IMR-90 (cell line): ENCODE measurements around the gene SDK1. TPM values are rescaled to one million over a fixed set of nuclear protein-coding genes. Genes with fewer than 3 reads are reported as not detected.

Experiments
- ATAC-seq: fragments of 200-7000 bp; cut with Tn5 transposase; 2 replicates; pipeline ENCODE4 v1.9.1; 2020; ENCODE audit warnings: low read depth, mild to moderate bottlenecking, moderate library complexity
- BruUV-seq: library from RNA; stranded (reverse); fragments of 400-500 nt; replicated peaks from 2 replicates; lab custom pipeline; 2021; lab: Mats Ljungman, UMichigan
- CTCF ChIA-PET: fragments of 300-600 bp; formaldehyde crosslinking; extraction: SDS; loops from one replicate; lab custom pipeline; 2021; ENCODE audit warnings: antibody characterized with exemption; lab: Yijun Ruan, JAX
- POLR2A ChIA-PET: fragments of 300-600 bp; sonication (Branson Sonifier 250); formaldehyde crosslinking; loops from one replicate; lab custom pipeline; 2022; ENCODE audit warnings: antibody characterized with exemption; ENCODE audit not compliant: unreplicated experiment; lab: Charles Lee
- DNase-seq: peaks from one replicate; pipeline ENCODE4 v3.0.0; 2013
- H2AFZ ChIP-seq: replicated peaks from 2 replicates; pipeline ENCODE3; 2013; ENCODE audit warnings: low read length, mild to moderate bottlenecking; ENCODE audit not compliant: poor library complexity
- H2AK5ac ChIP-seq: 2 replicates; pipeline ENCODE4 v1.6.1; 2013; ENCODE audit warnings: low read depth, low read length, inconsistent platforms
- H2AK9ac ChIP-seq: replicated peaks from 2 replicates; pipeline ENCODE3; 2013; ENCODE audit warnings: mild to moderate bottlenecking, low read depth, low read length, moderate library complexity; ENCODE audit not compliant: poor library complexity
- H2BK120ac ChIP-seq: 2 replicates; pipeline ENCODE4 v1.6.1; 2013; ENCODE audit warnings: low read depth, low read length, inconsistent platforms
- H2BK15ac ChIP-seq: 3 replicates; pipeline ENCODE4 v1.6.1; 2013; ENCODE audit warnings: low read depth, low read length, inconsistent platforms
- H2BK20ac ChIP-seq: 2 replicates; pipeline ENCODE4 v1.6.1; 2013; ENCODE audit warnings: low read depth, mild to moderate bottlenecking, inconsistent platforms, low read length, moderate library complexity
- H2BK5ac ChIP-seq: 2 replicates; pipeline ENCODE4 v1.6.1; 2013; ENCODE audit warnings: mild to moderate bottlenecking, low read depth, low read length, inconsistent platforms; ENCODE audit not compliant: poor library complexity, severe bottlenecking
- H3K14ac ChIP-seq: replicated peaks from 2 replicates; pipeline ENCODE4 v1.6.1; 2013; ENCODE audit warnings: low read depth, low read length, inconsistent platforms
- H3K18ac ChIP-seq: 2 replicates; pipeline ENCODE4 v1.6.1; 2013; ENCODE audit warnings: low read depth, low read length, control low read depth
- H3K23ac ChIP-seq: 2 replicates; pipeline ENCODE4 v1.6.1; 2013; ENCODE audit warnings: low read depth, low read length, inconsistent platforms
- H3K27ac ChIP-seq: 2 replicates; pipeline ENCODE4 v1.5.1; 2013; ENCODE audit warnings: mild to moderate bottlenecking, control low read depth, low read length; ENCODE audit not compliant: insufficient read depth
- H3K27me3 ChIP-seq: 2 replicates; pipeline ENCODE4 v1.6.1; 2013; ENCODE audit warnings: low read length; ENCODE audit not compliant: control insufficient read depth, insufficient read depth
- H3K36me3 ChIP-seq: 2 replicates; pipeline ENCODE4 v1.6.1; 2013; ENCODE audit warnings: low read length, mixed read lengths; ENCODE audit not compliant: control insufficient read depth, insufficient read depth
- H3K4ac ChIP-seq: 2 replicates; pipeline ENCODE4 v1.6.1; 2013; ENCODE audit warnings: low read depth, low read length, inconsistent platforms
- H3K4me1 ChIP-seq: 2 replicates; pipeline ENCODE4 v1.6.1; 2013; ENCODE audit warnings: low read length, mixed read lengths; ENCODE audit not compliant: control insufficient read depth, insufficient read depth
- H3K4me2 ChIP-seq: 2 replicates; pipeline ENCODE4 v1.6.1; 2013; ENCODE audit warnings: low read depth, mild to moderate bottlenecking, control low read depth, low read length, moderate library complexity
- H3K4me3 ChIP-seq: 2 replicates; pipeline ENCODE4 v1.5.1; 2013; ENCODE audit warnings: low read depth, mild to moderate bottlenecking, control low read depth, low read length, moderate library complexity; ENCODE audit not compliant: insufficient read depth
- H3K56ac ChIP-seq: 2 replicates; pipeline ENCODE4 v1.6.1; 2013; ENCODE audit warnings: low read length, inconsistent platforms; ENCODE audit not compliant: insufficient read depth; ENCODE audit errors: extremely low read depth
- H3K79me1 ChIP-seq, 2 experiments: 2 replicates each; pipeline ENCODE4 v1.6.1; 2013; ENCODE audit warnings: low read length in 2 of 2, inconsistent platforms in 1 of 2, low read depth in 1 of 2
- H3K9ac ChIP-seq: 2 replicates; pipeline ENCODE4 v1.6.1; 2013; ENCODE audit warnings: low read depth, low read length, control low read depth
- H3K9me1 ChIP-seq: 2 replicates; pipeline ENCODE4 v1.6.1; 2013; ENCODE audit warnings: low read length, inconsistent platforms; ENCODE audit not compliant: insufficient read depth
- H3K9me3 ChIP-seq: 2 replicates; pipeline ENCODE4 v1.6.1; 2013; ENCODE audit warnings: low read length; ENCODE audit not compliant: control insufficient read depth, insufficient read depth
- H4K20me1 ChIP-seq: 2 replicates; pipeline ENCODE4 v1.6.1; 2013; ENCODE audit warnings: low read length, inconsistent platforms; ENCODE audit not compliant: insufficient read depth
- H4K5ac ChIP-seq: 2 replicates; pipeline ENCODE4 v1.6.1; 2013; ENCODE audit warnings: mild to moderate bottlenecking, low read depth, low read length, control low read depth
- H4K8ac ChIP-seq, 2 experiments: 2 replicates each; pipeline ENCODE4 v1.6.1; 2013; ENCODE audit warnings: low read depth in 2 of 2, low read length in 2 of 2, control low read depth in 1 of 2, inconsistent platforms in 1 of 2
- H4K91ac ChIP-seq: 2 replicates; pipeline ENCODE4 v1.6.1; 2013; ENCODE audit warnings: low read depth, low read length, inconsistent platforms; ENCODE audit not compliant: insufficient read depth
- BHLHE40 ChIP-seq: fragments of 150-350 bp; IDR thresholded peaks from 2 replicates; pipeline ENCODE4 v1.6.1; 2016; ENCODE audit warnings: mild to moderate bottlenecking, low read depth, low read length
- CEBPB ChIP-seq: IDR thresholded peaks from 2 replicates; pipeline ENCODE4 v1.6.1; 2012; ENCODE audit warnings: low read depth, low read length, improper control_type of control experiment
- CHD1 ChIP-seq: IDR thresholded peaks from 2 replicates; pipeline ENCODE4 v1.6.1; 2012; ENCODE audit warnings: low read depth, low read length, improper control_type of control experiment
- CTCF ChIP-seq: conservative IDR thresholded peaks from 2 replicates; pipeline ENCODE4 v1.5.1; 2012; ENCODE audit warnings: mild to moderate bottlenecking, low read depth, low read length, improper control_type of control experiment
- FOS ChIP-seq: fragments of 150-350 bp; IDR thresholded peaks from 2 replicates; pipeline ENCODE4 v1.6.1; 2016; ENCODE audit warnings: low read depth, low read length
- MAFK ChIP-seq: IDR thresholded peaks from 2 replicates; pipeline ENCODE4 v1.6.1; 2012; ENCODE audit warnings: low read depth, low read length, improper control_type of control experiment
- MAZ ChIP-seq: IDR thresholded peaks from 2 replicates; pipeline ENCODE4 v1.6.1; 2012; ENCODE audit warnings: low read depth, mild to moderate bottlenecking, low read length, improper control_type of control experiment, moderate library complexity, borderline replicate concordance
- MXI1 ChIP-seq: IDR thresholded peaks from 2 replicates; pipeline ENCODE4 v1.6.1; 2012; ENCODE audit warnings: low read depth, mild to moderate bottlenecking, low read length, moderate library complexity, borderline replicate concordance
- NFE2L2 ChIP-seq: fragments of 150-350 bp; IDR thresholded peaks from 2 replicates; pipeline ENCODE4 v1.6.1; 2016; ENCODE audit warnings: low read depth, mild to moderate bottlenecking, low read length
- POLR2A ChIP-seq: IDR thresholded peaks from 2 replicates; pipeline ENCODE4 v1.6.1; 2012; ENCODE audit warnings: mild to moderate bottlenecking, low read depth, low read length
- RAD21 ChIP-seq: IDR thresholded peaks from 2 replicates; pipeline ENCODE4 v1.6.1; 2012; ENCODE audit warnings: low read length, improper control_type of control experiment
- RCOR1 ChIP-seq: IDR thresholded peaks from 2 replicates; pipeline ENCODE4 v1.6.1; 2012; ENCODE audit warnings: mild to moderate bottlenecking, low read length, improper control_type of control experiment; ENCODE audit not compliant: insufficient replicate concordance
- RFX5 ChIP-seq: IDR thresholded peaks from 2 replicates; pipeline ENCODE4 v1.8.0; 2012; ENCODE audit warnings: low read depth, mild to moderate bottlenecking, low read length, moderate library complexity
- SMC3 ChIP-seq: fragments of 150-350 bp; IDR thresholded peaks from 2 replicates; pipeline ENCODE4 v1.6.1; 2016; ENCODE audit warnings: low read depth, mild to moderate bottlenecking, antibody characterized with exemption, low read length, moderate library complexity
- USF2 ChIP-seq: fragments of 150-350 bp; IDR thresholded peaks from 2 replicates; pipeline ENCODE4 v1.6.1; 2017; ENCODE audit warnings: mild to moderate bottlenecking, antibody characterized with exemption, low read length, low read depth
- WGBS, 2 experiments: methylation state at CpG; one replicate each; pipeline versions ENCODE4 v1.1.5 to v1.1.7; 2013; ENCODE audit warnings: missing lambda C conversion rate in 2 of 2; ENCODE audit not compliant: insufficient read length in 1 of 2; ENCODE audit errors: extremely low coverage in 2 of 2; 5-methylcytosine and 5-hydroxymethylcytosine counted together
- dilution Hi-C: fragments of 300-500 bp; cut with HindIII; formaldehyde crosslinking; loops from one replicate; pipeline ENCODE4 v1.14.3; 2018; ENCODE audit warnings: low sequenced_read_pairs; ENCODE audit not compliant: unreplicated experiment
- in situ Hi-C: fragments of 300-500 bp; cut with MboI; formaldehyde crosslinking; loops from 3 replicates; pipeline ENCODE4 v1.14.3; 2019; ENCODE audit warnings: low sequenced_read_pairs, inconsistent platforms, mixed read lengths
- intact Hi-C: fragments of 100-400 bp; cut with micrococcal nuclease; formaldehyde crosslinking; loops from 2 replicates; pipeline ENCODE4 v1.10.0; 2022
- polyA plus RNA-seq, 3 experiments: library from polyadenylated mRNA; depleted of rRNA; stranded (reverse); fragments of >200 nt; gene quantifications; 2 replicates each; pipeline ENCODE4 v1.2.3, GENCODE V29; 2012; ENCODE audit warnings: low replicate concordance in 1 of 3
- total RNA-seq: library from RNA; depleted of rRNA; stranded (reverse); fragments of >200 nt; gene quantifications from 2 replicates; pipeline ENCODE4 v1.2.3, GENCODE V29; 2012
- TF ChIP-seq, protein P1 (sequence below): fragments of 150-350 bp; IDR thresholded peaks from 2 replicates; pipeline ENCODE4 v1.6.1; 2016; ENCODE audit warnings: low read depth, mild to moderate bottlenecking, low read length, moderate library complexity, borderline replicate concordance

SDK1 gene
- total and polyA plus RNA-seq, 2 of the 4 experiments (the other 2 are of a cell fraction), result 1.5 to 1.6 TPM

- intact Hi-C loops, result no loop called here
- 79% methylated on average over 12 of the region's 15 CpGs; no CpG with 5 or more reads in 1 of the 2 experiments for WGBS, 2 experiments
- Histone ChIP-seq H3K4ac (no peak overlapping the region), H2AK9ac (no peak overlapping the region), H3K9me1 (no peaks in the 10 kb centered on the region), H3K9ac (no peak overlapping the region), H2BK15ac (no peak overlapping the region), H3K36me3 (0 out of 2 replicates have a peak, but pooled peaks cover 3% of the 10 kb centered on the region), H2BK120ac (no peak overlapping the region), H3K18ac (no peak overlapping the region), H3K27ac (no peak overlapping the region), H3K4me3 (no peak overlapping the region), H4K91ac (no peak overlapping the region), H2AFZ (no peak overlapping the region), H3K4me2 (no peak overlapping the region), H4K8ac (no peak overlapping the region), H3K14ac (no peak overlapping the region), H2BK20ac (no peak overlapping the region), H3K56ac (no peak overlapping the region), H3K23ac (no peak overlapping the region), H3K9me3 (peaks cover 2% of the 10 kb centered on the region; the same call in 1 of the 2 replicates), H4K5ac (no peak overlapping the region), H2AK5ac (no peak overlapping the region), H4K20me1 (no peaks in the 10 kb centered on the region), H3K4me1 (no peaks in the 10 kb centered on the region), H2BK5ac (no peak overlapping the region), H3K27me3 (no peaks in the 10 kb centered on the region), H3K79me1 (no peaks in the 10 kb centered on the region)
- dilution Hi-C loops, result no loop called here
- ATAC-seq (no peak), DNase-seq (no peak)
- ChIA-PET CTCF (interaction anchor here (0.6 kb wide), 1 partner anchor 13 kb away, joined by 3 read pairs; no protein-coding TSS in a partner anchor), POLR2A (no interaction called here)
- TF ChIP-seq, protein P1, sequence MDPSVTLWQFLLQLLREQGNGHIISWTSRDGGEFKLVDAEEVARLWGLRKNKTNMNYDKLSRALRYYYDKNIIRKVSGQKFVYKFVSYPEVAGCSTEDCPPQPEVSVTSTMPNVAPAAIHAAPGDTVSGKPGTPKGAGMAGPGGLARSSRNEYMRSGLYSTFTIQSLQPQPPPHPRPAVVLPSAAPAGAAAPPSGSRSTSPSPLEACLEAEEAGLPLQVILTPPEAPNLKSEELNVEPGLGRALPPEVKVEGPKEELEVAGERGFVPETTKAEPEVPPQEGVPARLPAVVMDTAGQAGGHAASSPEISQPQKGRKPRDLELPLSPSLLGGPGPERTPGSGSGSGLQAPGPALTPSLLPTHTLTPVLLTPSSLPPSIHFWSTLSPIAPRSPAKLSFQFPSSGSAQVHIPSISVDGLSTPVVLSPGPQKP, result no peak
- no peak for TF ChIP-seq SMC3
- no peak for TF ChIP-seq POLR2A
- TF ChIP-seq CTCF, result no peak
- no peak for TF ChIP-seq MXI1
- TF ChIP-seq RCOR1, result no peak
- TF ChIP-seq MAZ, result no peak
- TF ChIP-seq NFE2L2, result no peak
- TF ChIP-seq CHD1, result no peak
- no peak for TF ChIP-seq BHLHE40
- no peak for TF ChIP-seq MAFK
- no peak for TF ChIP-seq RFX5
- TF ChIP-seq RAD21, result no peak
- no peak for TF ChIP-seq FOS
- TF ChIP-seq USF2, result no peak
- TF ChIP-seq CEBPB, result no peak
- no TSS peak for BruUV-seq
- in situ Hi-C loops, result no loop called here
Observed at GRCh38 chr7:3965794-3966395, 664.8 kb downstream of the SDK1 start.
